Transverse colon (tissue), 4 donors: Measurements from ENCODE around the gene EGLN2.
A peak's percentile ranks its signal among the peaks of the same experiment; 100 is the strongest.
"Not testable (repeated sequence)": the region's sequence is repeated elsewhere in the genome, so short reads cannot be mapped to it uniquely, and the experiment has no call there.

Source experiments
- POLR2A ChIP-seq: fragments of 450-650 bp; IDR thresholded peaks from one replicate; pipeline ENCODE4 v1.6.1; 2016; ENCODE audit warnings: antibody characterized with exemption, mild to moderate bottlenecking, moderate library complexity
- POLR2AphosphoS5 ChIP-seq, 3 donors: sonication (generic); formaldehyde crosslinking; IDR thresholded peaks; one replicate each; pipeline ENCODE4 v1.6.1; 2016; ENCODE audit warnings: antibody characterized with exemption in 3 of 3
- TF ChIP-seq, protein P1 (sequence below), 5 experiments: fragments of 200-600 bp in 3 of 5; fragments of 450-650 bp in 2 of 5; sonication (generic) in 3 of 5; IDR thresholded peaks; 1 replicate in 2 of 5; 2 replicates in 3 of 5; pipeline ENCODE4 v1.5.1; 2016 to 2017; ENCODE audit warnings: antibody characterized with exemption in 5 of 5, inconsistent platforms in 3 of 5, mild to moderate bottlenecking in 2 of 5, moderate library complexity in 1 of 5

- not testable (repeated sequence) for TF ChIP-seq POLR2A; POLR2AphosphoS5 (IDR thresholded peaks at IDR 0.05)
- TF ChIP-seq, protein P1, sequence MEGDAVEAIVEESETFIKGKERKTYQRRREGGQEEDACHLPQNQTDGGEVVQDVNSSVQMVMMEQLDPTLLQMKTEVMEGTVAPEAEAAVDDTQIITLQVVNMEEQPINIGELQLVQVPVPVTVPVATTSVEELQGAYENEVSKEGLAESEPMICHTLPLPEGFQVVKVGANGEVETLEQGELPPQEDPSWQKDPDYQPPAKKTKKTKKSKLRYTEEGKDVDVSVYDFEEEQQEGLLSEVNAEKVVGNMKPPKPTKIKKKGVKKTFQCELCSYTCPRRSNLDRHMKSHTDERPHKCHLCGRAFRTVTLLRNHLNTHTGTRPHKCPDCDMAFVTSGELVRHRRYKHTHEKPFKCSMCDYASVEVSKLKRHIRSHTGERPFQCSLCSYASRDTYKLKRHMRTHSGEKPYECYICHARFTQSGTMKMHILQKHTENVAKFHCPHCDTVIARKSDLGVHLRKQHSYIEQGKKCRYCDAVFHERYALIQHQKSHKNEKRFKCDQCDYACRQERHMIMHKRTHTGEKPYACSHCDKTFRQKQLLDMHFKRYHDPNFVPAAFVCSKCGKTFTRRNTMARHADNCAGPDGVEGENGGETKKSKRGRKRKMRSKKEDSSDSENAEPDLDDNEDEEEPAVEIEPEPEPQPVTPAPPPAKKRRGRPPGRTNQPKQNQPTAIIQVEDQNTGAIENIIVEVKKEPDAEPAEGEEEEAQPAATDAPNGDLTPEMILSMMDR (IDR thresholded peaks at IDR 0.05): peak; percentile 87 to 95 (median 92)
Measured at GRCh38 chr19:40819479-40820234, 20.7 kb downstream of the EGLN2 start.
